HEK293 (cell line): ENCODE data around the gene POT1.

Source experiments
- REST ChIP-seq: fragments of 450-650 bp; formaldehyde crosslinking; IDR thresholded peaks from 2 replicates; pipeline ENCODE4 v1.5.1; 2016; ENCODE audit warnings: missing biosample characterization, missing genetic modification characterization
- TCF7L2 ChIP-seq: IDR thresholded peaks from 2 replicates; pipeline ENCODE4 v1.6.1; 2011; ENCODE audit warnings: low read depth, mild to moderate bottlenecking, inconsistent platforms, low read length, moderate library complexity, borderline replicate concordance
- ZNF658 ChIP-seq: fragments of 450-650 bp; formaldehyde crosslinking; IDR thresholded peaks from 2 replicates; pipeline ENCODE4; 2016; ENCODE audit warnings: missing biosample characterization, missing genetic modification characterization

GRCh38 chr7:124887247-124887646 lies 42.4 kb downstream of the POT1 start:
- no peak for TF ChIP-seq ZNF658 (tag by site-specific recombination)
- no peak for TF ChIP-seq REST (tag by site-specific recombination)
- no peak for TF ChIP-seq TCF7L2
